Parathyroid adenoma (tissue), 2 donors: ENCODE data around the gene ZP1.

Experiments
- H2AFZ ChIP-seq: fragments of 300-600 bp; sonication (generic); one replicate; pipeline ENCODE4 v1.7.0; 2017; ENCODE audit warnings: antibody characterized with exemption, mild to moderate bottlenecking
- H3K27ac ChIP-seq: fragments of 300-600 bp; sonication (generic); one replicate; pipeline ENCODE4 v1.7.0; 2017
- H3K27me3 ChIP-seq: fragments of 300-600 bp; sonication (generic); one replicate; pipeline ENCODE4 v1.7.0; 2017; ENCODE audit warnings: low read length; ENCODE audit not compliant: control insufficient read depth, insufficient read depth
- H3K36me3 ChIP-seq: fragments of 300-600 bp; sonication (generic); one replicate; pipeline ENCODE4 v1.7.0; 2017; ENCODE audit warnings: low read length; ENCODE audit not compliant: control insufficient read depth, insufficient read depth
- H3K4me1 ChIP-seq: fragments of 300-600 bp; sonication (generic); one replicate; pipeline ENCODE4 v1.7.0; 2017; ENCODE audit warnings: control low read depth
- H3K4me2 ChIP-seq: fragments of 300-600 bp; sonication (generic); one replicate; pipeline ENCODE4 v1.7.0; 2017; ENCODE audit warnings: low read length
- H3K4me3 ChIP-seq: fragments of 300-600 bp; sonication (generic); one replicate; pipeline ENCODE4 v1.7.0; 2017; ENCODE audit warnings: low read depth, low read length
- H3K79me2 ChIP-seq: fragments of 300-600 bp; sonication (generic); one replicate; pipeline ENCODE4 v1.7.0; 2017; ENCODE audit warnings: control low read depth
- H3K9ac ChIP-seq: fragments of 300-600 bp; sonication (generic); one replicate; pipeline ENCODE4 v1.7.0; 2017; ENCODE audit warnings: mild to moderate bottlenecking
- H3K9me3 ChIP-seq: fragments of 300-600 bp; sonication (generic); one replicate; pipeline ENCODE4 v1.7.0; 2017; ENCODE audit warnings: low read length; ENCODE audit not compliant: control insufficient read depth
- TF ChIP-seq, protein P1 (sequence below): fragments of 300-600 bp; sonication (generic); IDR thresholded peaks from one replicate; pipeline ENCODE4 v1.7.0; 2017; ENCODE audit warnings: antibody characterized with exemption, mild to moderate bottlenecking
- donor health status: primary hyperparathyroidism.

Gene ZP1

DNA sequence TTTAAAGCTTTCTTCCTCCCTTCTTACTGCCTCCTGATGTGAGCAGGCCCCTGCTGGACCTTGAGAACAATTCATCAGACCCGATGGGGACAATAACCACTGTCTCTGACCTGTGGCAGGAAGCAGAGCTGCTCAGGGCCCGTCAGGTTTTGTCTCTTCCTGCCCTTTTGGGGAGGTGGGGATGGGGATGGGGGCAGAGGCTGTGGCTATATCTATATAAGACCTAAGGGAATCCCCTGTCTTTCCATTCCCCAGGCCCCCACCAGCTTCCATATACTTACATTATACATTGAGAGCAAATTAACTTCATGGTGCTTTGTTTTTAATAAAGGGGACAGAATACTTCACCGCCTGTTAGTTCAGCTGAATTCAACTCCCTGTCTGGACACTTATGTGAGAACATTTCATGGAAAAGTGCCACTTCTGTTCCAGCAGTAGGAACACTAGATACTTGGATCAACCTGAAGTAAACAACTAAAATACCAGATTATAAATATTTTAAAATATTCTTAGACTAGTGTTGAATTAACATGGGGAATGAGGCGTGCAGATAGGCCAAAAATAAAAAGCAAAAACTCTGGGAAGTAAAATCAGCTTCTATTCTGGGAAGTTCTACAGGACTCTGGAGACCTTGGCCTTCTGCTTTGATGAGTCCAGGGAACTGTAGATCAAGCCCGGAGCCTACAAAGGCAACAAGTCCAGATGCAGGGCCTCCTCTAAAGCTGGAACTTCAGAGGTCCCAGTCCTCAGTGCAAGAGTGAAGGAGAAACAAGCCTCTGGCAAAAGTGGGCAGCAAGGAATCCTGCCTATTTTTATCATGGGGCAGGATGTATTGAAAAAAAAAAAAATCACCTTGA, 11.1 kb downstream of the ZP1 start:
- Histone ChIP-seq H2AFZ (no peak overlapping the region), H3K9ac (no peak overlapping the region), H3K9me3 (no peaks in the 10 kb centered on the region), H3K27me3 (no peaks in the 10 kb centered on the region), H3K79me2 (peaks cover 6% of the 10 kb centered on the region), H3K4me3 (no peak overlapping the region), H3K4me2 (no peak overlapping the region), H3K4me1 (peaks cover 53% of the 10 kb centered on the region), H3K36me3 (no peaks in the 10 kb centered on the region), H3K27ac (peak overlapping the region; percentile 99)
- TF ChIP-seq, protein P1, sequence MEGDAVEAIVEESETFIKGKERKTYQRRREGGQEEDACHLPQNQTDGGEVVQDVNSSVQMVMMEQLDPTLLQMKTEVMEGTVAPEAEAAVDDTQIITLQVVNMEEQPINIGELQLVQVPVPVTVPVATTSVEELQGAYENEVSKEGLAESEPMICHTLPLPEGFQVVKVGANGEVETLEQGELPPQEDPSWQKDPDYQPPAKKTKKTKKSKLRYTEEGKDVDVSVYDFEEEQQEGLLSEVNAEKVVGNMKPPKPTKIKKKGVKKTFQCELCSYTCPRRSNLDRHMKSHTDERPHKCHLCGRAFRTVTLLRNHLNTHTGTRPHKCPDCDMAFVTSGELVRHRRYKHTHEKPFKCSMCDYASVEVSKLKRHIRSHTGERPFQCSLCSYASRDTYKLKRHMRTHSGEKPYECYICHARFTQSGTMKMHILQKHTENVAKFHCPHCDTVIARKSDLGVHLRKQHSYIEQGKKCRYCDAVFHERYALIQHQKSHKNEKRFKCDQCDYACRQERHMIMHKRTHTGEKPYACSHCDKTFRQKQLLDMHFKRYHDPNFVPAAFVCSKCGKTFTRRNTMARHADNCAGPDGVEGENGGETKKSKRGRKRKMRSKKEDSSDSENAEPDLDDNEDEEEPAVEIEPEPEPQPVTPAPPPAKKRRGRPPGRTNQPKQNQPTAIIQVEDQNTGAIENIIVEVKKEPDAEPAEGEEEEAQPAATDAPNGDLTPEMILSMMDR, result no peak

DNA sequence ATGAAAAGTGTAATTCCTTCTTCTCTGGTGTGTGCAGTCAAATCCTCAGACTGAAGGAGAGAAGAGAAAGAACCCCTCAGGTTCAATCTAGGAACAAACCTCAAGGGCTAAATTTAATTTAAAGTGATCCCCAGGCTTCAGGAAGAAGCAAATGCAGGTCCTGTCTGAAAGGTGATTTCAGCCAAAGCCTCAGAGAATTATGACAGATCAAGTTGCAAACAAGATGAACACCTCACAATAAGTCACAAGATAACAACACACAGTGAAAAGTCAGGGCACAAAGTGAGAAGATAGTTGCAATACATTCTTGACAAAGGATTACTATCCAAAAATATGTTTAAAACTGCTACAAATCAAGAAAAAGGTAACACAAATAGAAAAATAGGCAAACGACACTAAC, 11.8 kb downstream of the ZP1 start:
- Histone ChIP-seq H3K79me2 (peaks cover 6% of the 10 kb centered on the region), H3K9me3 (no peaks in the 10 kb centered on the region), H3K9ac (no peak overlapping the region), H3K4me2 (no peak overlapping the region), H3K4me1 (peaks cover 50% of the 10 kb centered on the region), H3K27ac (peak overlapping the region; percentile 99), H3K4me3 (no peak overlapping the region), H2AFZ (no peak overlapping the region), H3K36me3 (no peaks in the 10 kb centered on the region), H3K27me3 (no peaks in the 10 kb centered on the region)
- TF ChIP-seq, protein P1, result no peak

DNA sequence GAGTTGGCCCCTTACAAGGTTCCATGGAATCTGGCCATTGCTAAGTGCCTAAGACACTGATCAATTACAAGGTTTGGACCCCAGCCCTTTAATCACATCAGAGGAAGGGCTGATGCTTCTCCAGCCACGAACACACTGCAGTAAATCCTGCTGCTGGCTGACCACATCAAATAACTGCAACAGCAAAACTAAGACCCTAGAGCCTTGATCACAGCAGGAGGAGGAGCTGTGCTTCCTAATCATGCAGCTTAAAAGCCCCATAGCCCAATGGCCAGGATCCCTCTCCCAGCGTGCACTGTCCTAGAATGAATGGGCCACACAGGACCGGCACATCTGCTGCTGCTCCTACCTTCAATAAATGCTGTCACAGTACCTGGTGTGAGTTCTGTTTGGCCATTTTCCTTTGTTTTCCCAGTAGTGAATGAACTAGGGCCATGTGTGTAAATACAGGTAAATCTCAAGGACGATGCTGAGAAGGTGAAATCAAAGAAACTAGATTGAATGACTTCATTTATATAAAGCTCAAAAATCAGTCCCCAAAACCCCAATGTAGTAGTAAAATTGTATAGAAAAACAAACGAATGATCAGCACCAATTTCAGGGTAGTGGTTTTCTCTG, 12.7 kb downstream of the ZP1 start:
- peak overlapping the region; percentile 99 for H3K27ac ChIP-seq
- peaks cover 40% of the 10 kb centered on the region for H3K4me1 ChIP-seq
- H3K4me3 ChIP-seq, result no peak overlapping the region
- H3K9ac ChIP-seq, result no peak overlapping the region
- peaks cover 3% of the 10 kb centered on the region for H3K79me2 ChIP-seq
- H3K27me3 ChIP-seq, result no peaks in the 10 kb centered on the region
- H3K4me2 ChIP-seq, result no peak overlapping the region
- no peaks in the 10 kb centered on the region for H3K36me3 ChIP-seq
- no peak overlapping the region for H2AFZ ChIP-seq
- TF ChIP-seq, protein P1, result no peak
- no peaks in the 10 kb centered on the region for H3K9me3 ChIP-seq

DNA sequence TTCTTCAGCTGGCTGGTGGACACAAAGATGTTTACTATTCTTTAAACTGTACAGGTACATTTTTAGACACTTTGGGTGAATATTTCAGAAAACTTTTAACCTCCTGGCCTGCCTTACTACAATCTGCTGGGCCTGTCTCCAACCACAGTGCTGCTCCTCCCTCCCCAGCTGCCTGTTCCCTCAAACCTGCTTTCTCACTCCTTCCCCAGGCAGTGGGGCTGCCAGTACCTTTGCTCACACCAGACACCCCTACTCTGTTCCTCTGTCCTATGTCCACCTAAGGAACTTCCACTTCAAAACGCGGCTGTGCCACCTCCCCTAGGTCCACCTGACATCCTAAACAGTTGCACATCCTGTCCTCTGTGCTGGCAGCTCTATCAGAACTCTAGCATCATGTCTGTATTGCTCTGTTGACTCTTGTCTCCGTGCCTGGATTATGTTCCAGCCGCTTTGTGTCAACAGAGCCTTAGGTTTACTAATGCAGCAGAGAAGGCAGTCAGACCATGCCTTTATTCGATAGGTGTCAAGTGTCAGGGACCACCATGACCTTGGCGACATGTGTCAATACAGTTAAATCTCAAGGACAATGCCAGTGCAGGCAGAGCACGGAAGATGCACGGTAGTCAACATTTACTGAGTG, 13.4 kb downstream of the ZP1 start:
- Histone ChIP-seq H3K4me3 (no peak overlapping the region), H3K9ac (no peak overlapping the region), H3K4me2 (no peak overlapping the region), H2AFZ (no peak overlapping the region), H3K79me2 (no peaks in the 10 kb centered on the region), H3K9me3 (no peaks in the 10 kb centered on the region), H3K27me3 (no peaks in the 10 kb centered on the region), H3K36me3 (no peaks in the 10 kb centered on the region), H3K4me1 (peaks cover 34% of the 10 kb centered on the region), H3K27ac (peak overlapping the region; percentile 99)
- TF ChIP-seq, protein P1, result no peak
